SK-N-SH (cell line): ENCODE results near the gene CBLB. TPM values are rescaled to one million over a fixed set of nuclear protein-coding genes. Genes with fewer than 3 reads are reported as not detected.

Source experiments
- CTCF ChIA-PET: fragments of 300-600, 350-600 bp; formaldehyde crosslinking; extraction: SDS; loops from one replicate; lab custom pipeline; 2021; lab: Yijun Ruan, JAX
- POLR2A ChIA-PET: fragments of 350-600 bp; sonication (Branson Sonifier 250); formaldehyde crosslinking; extraction: SDS; loops from one replicate; lab custom pipeline; 2020; ENCODE audit warnings: antibody characterized with exemption, inconsistent platforms; lab: Yijun Ruan, JAX
- DNase-seq: peaks from one replicate; pipeline ENCODE4 v3.0.0; 2012
- H2AFZ ChIP-seq: fragments of 200-600 bp; sonication (generic); 2 replicates; pipeline ENCODE4 v1.8.1; 2016; ENCODE audit warnings: antibody characterized with exemption, mild to moderate bottlenecking, low read depth
- H3F3A ChIP-seq: fragments of 200-600 bp; sonication (generic); replicated peaks from 2 replicates; pipeline ENCODE3; 2016; ENCODE audit warnings: antibody characterized with exemption, mild to moderate bottlenecking; ENCODE audit not compliant: insufficient read depth
- H3K27ac ChIP-seq, 2 experiments: fragments of 200-500 bp in 1 of 2; fragments of 200-600 bp in 1 of 2; sonication (Bioruptor generic) in 1 of 2; sonication (generic), shearing (Covaris generic) in 1 of 2; 2 replicates each; pipeline versions ENCODE4 v1.5.1 to v1.6.1; 2014 to 2016; ENCODE audit warnings: low read depth in 2 of 2, inconsistent platforms in 1 of 2, low read length in 1 of 2, mild to moderate bottlenecking in 1 of 2, mixed read lengths in 1 of 2
- H3K27me3 ChIP-seq: fragments of 200-600 bp; sonication (generic), shearing (Covaris generic); 2 replicates; pipeline ENCODE4 v1.6.1; 2016; ENCODE audit warnings: mixed run types; ENCODE audit not compliant: insufficient read depth
- H3K36me3 ChIP-seq, 2 experiments: fragments of 200-500 bp in 1 of 2; fragments of 200-600 bp in 1 of 2; sonication (Bioruptor generic) in 1 of 2; sonication (generic) in 1 of 2; replicated peaks in 1 of 2; 2 replicates each; pipeline versions ENCODE3 to v1.5.1; 2014 to 2016; ENCODE audit warnings: low read length in 1 of 2, mild to moderate bottlenecking in 1 of 2; ENCODE audit not compliant: insufficient read depth in 2 of 2, control insufficient read depth in 1 of 2
- H3K4me1 ChIP-seq, 2 experiments: fragments of 200-500 bp in 1 of 2; fragments of 200-600 bp in 1 of 2; sonication (Bioruptor generic) in 1 of 2; sonication (generic), shearing (Covaris generic) in 1 of 2; 2 replicates each; pipeline versions ENCODE4 v1.5.1 to v1.6.1; 2014 to 2016; ENCODE audit warnings: low read depth in 1 of 2, low read length in 1 of 2, mixed run types in 1 of 2; ENCODE audit not compliant: insufficient read depth in 2 of 2, control insufficient read depth in 1 of 2
- H3K4me2 ChIP-seq: fragments of 200-600 bp; sonication (generic), shearing (Covaris generic); 2 replicates; pipeline ENCODE4 v1.6.1; 2017; ENCODE audit warnings: mixed run types
- H3K4me3 ChIP-seq, 2 experiments: fragments of 200-500 bp in 1 of 2; fragments of 200-600 bp in 1 of 2; sonication (Bioruptor generic) in 1 of 2; sonication (generic), shearing (Covaris generic) in 1 of 2; 2 replicates each; pipeline versions ENCODE4 v1.5.1 to v1.8.1; 2014 to 2016; ENCODE audit warnings: low read depth in 2 of 2, inconsistent platforms in 1 of 2, low read length in 1 of 2, mild to moderate bottlenecking in 1 of 2, mixed read lengths in 1 of 2, moderate library complexity in 1 of 2
- H3K79me2 ChIP-seq: fragments of 200-600 bp; sonication (generic); 2 replicates; pipeline ENCODE4 v1.8.1; 2017; ENCODE audit warnings: mild to moderate bottlenecking; ENCODE audit not compliant: insufficient read depth
- H3K9ac ChIP-seq: fragments of 200-600 bp; sonication (generic); 2 replicates; pipeline ENCODE4 v1.6.1; 2017; ENCODE audit warnings: mixed run types
- H3K9me2 ChIP-seq: fragments of 200-600 bp; sonication (generic); 2 replicates; pipeline ENCODE4 v1.6.1; 2017; ENCODE audit warnings: mixed run types
- H3K9me3 ChIP-seq: fragments of 200-600 bp; sonication (generic); 2 replicates; pipeline ENCODE4 v1.6.1; 2017; ENCODE audit warnings: mixed run types, mild to moderate bottlenecking, moderate library complexity
- H4K20me1 ChIP-seq: fragments of 200-600 bp; sonication (generic); 2 replicates; pipeline ENCODE4 v1.6.1; 2017; ENCODE audit warnings: mild to moderate bottlenecking, mixed run types; ENCODE audit not compliant: insufficient read depth
- EP300 ChIP-seq, 2 experiments: IDR thresholded peaks; 2 replicates each; pipeline versions ENCODE4 v1.4.0 to v1.6.1; 2012; ENCODE audit warnings: borderline replicate concordance in 1 of 2, low read depth in 1 of 2, low read length in 1 of 2
- FOSL2 ChIP-seq: IDR thresholded peaks from 2 replicates; pipeline ENCODE4 v1.4.0; 2012; ENCODE audit warnings: low read depth, mild to moderate bottlenecking, moderate library complexity, borderline replicate concordance
- GABPA ChIP-seq: IDR thresholded peaks from 2 replicates; pipeline ENCODE4 v1.4.0; 2012; ENCODE audit warnings: low read depth, mild to moderate bottlenecking
- GATA2 ChIP-seq: sonication (generic); formaldehyde crosslinking; IDR thresholded peaks from 2 replicates; pipeline ENCODE4 v1.5.0; 2020; ENCODE audit warnings: mild to moderate bottlenecking, missing genetic modification reagents
- JUND ChIP-seq: IDR thresholded peaks from 2 replicates; pipeline ENCODE4 v1.4.0; 2012
- NRF1 ChIP-seq: IDR thresholded peaks from 2 replicates; pipeline ENCODE4 v1.6.1; 2012; ENCODE audit warnings: low read depth, mild to moderate bottlenecking, low read length
- POLR2AphosphoS5 ChIP-seq: IDR thresholded peaks from 2 replicates; pipeline ENCODE4 v1.6.1; 2012; ENCODE audit warnings: low read depth, low read length
- RXRA ChIP-seq: IDR thresholded peaks from 2 replicates; pipeline ENCODE4 v1.4.0; 2012; ENCODE audit warnings: low read depth, mild to moderate bottlenecking, borderline replicate concordance
- SIN3A ChIP-seq: IDR thresholded peaks from 2 replicates; pipeline ENCODE4 v1.6.1; 2012; ENCODE audit warnings: low read depth, mild to moderate bottlenecking, low read length, moderate library complexity, borderline replicate concordance
- SMC3 ChIP-seq: IDR thresholded peaks from 2 replicates; pipeline ENCODE4 v1.6.1; 2012; ENCODE audit warnings: low read depth, low read length, improper control_type of control experiment
- TAF1 ChIP-seq: IDR thresholded peaks from 2 replicates; pipeline ENCODE4 v1.6.1; 2012; ENCODE audit warnings: low read depth, mild to moderate bottlenecking, low read length, moderate library complexity, borderline replicate concordance
- TCF12 ChIP-seq: IDR thresholded peaks from 2 replicates; pipeline ENCODE4 v1.4.0; 2012
- TEAD4 ChIP-seq: IDR thresholded peaks from 2 replicates; pipeline ENCODE4 v1.4.0; 2012; ENCODE audit warnings: mild to moderate bottlenecking, borderline replicate concordance; ENCODE audit not compliant: insufficient read depth
- YY1 ChIP-seq: IDR thresholded peaks from 2 replicates; pipeline ENCODE4 v1.4.0; 2012; ENCODE audit warnings: low read depth, mild to moderate bottlenecking
- WGBS: methylation state at CpG from one replicate; pipeline ENCODE4 v1.1.6; 2017; ENCODE audit warnings: low lambda C conversion rate; 5-methylcytosine and 5-hydroxymethylcytosine counted together
- polyA plus RNA-seq, 3 experiments: library from polyadenylated mRNA; depleted of rRNA; stranded (reverse); fragments of >200 nt; gene quantifications; 2 replicates each; pipeline ENCODE4 v1.2.3, GENCODE V29; 2012
- TF ChIP-seq, protein P1 (sequence below): IDR thresholded peaks from 2 replicates; pipeline ENCODE4 v1.4.0; 2012; ENCODE audit warnings: low read depth
- TF ChIP-seq, protein P2 (sequence below): fragments of 150-350 bp; IDR thresholded peaks from 2 replicates; pipeline ENCODE4 v1.6.1; 2017; ENCODE audit warnings: antibody characterized with exemption, low read length, low read depth, borderline replicate concordance
- TF ChIP-seq, protein P3 (sequence below): fragments of 200-600 bp; sonication (generic); IDR thresholded peaks from 2 replicates; pipeline ENCODE4 v1.6.1; 2017; ENCODE audit warnings: antibody characterized with exemption, mild to moderate bottlenecking, moderate library complexity
- TF ChIP-seq, protein P4 (sequence below): fragments of 150-350 bp; IDR thresholded peaks from 2 replicates; pipeline ENCODE4 v1.6.1; 2016; ENCODE audit warnings: mild to moderate bottlenecking, low read depth, low read length
- TF ChIP-seq, protein P5 (sequence below): IDR thresholded peaks from 2 replicates; pipeline ENCODE4 v1.4.0; 2012; ENCODE audit warnings: low read depth, borderline replicate concordance
- TF ChIP-seq, protein P6 (sequence below): IDR thresholded peaks from 2 replicates; pipeline ENCODE4 v1.6.1; 2012; ENCODE audit warnings: mild to moderate bottlenecking, low read depth, low read length, moderate library complexity
- TF ChIP-seq, protein P7 (sequence below): IDR thresholded peaks from 2 replicates; pipeline ENCODE4; 2012

The CBLB gene
- polyA plus RNA-seq, 1 of the 3 experiments (the other 2 are of a cell fraction), result 4.4 TPM

DNA sequence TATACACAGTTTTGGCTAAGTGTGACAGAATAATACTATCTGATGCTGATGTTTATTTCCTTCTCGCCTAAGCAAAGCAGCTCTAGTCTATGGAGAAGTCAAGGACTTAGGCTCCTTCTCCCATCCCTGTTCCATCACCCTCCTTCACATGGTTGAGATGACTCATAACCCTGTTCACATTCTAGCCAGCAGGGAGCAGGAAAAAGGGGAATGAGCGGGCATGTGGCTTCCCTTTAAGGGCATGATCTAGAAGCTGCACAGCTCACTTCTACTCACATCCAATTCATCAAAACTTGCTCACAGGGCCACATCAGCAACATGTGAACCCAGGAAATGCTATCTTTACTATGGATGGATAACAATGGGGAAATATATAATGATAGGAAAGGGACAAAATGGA, 40.9 kb downstream of the CBLB start:
- H3K27ac ChIP-seq, result peak overlapping the region in 1 of 2 experiments; percentile 50; a peak in 2 of 4 replicates
- H4K20me1 ChIP-seq, result no peaks in the 10 kb centered on the region
- H3K36me3 ChIP-seq, result peaks cover 2 to 21% of the 10 kb centered on the region in 2 experiments
- POLR2A ChIA-PET, result no interaction called here
- TF ChIP-seq, protein P1, sequence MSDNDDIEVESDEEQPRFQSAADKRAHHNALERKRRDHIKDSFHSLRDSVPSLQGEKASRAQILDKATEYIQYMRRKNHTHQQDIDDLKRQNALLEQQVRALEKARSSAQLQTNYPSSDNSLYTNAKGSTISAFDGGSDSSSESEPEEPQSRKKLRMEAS, result peak; percentile 89
- TF ChIP-seq YY1 (no peak), FOSL2 (peak; percentile 96), JUND (peak; percentile 91), GABPA (no peak), RXRA (no peak), NRF1 (no peak), TAF1 (no peak), TCF12 (peak; percentile 54; the same call in 1 of the 2 replicates), TEAD4 (no peak), POLR2AphosphoS5 (0 out of 2 replicates have a peak, but pooled peaks have one; percentile 22), SIN3A (0 out of 2 replicates have a peak, but pooled peaks have one; percentile 28), SMC3 (no peak), EP300 (IDR thresholded peaks at IDR 0.05; ENCODE audit: borderline replicate concordance in 1 of 2, low read depth in 1 of 2, low read length in 1 of 2) (peak in 1 of 2 experiments; percentile 9; a peak in 1 of 4 replicates), GATA2 (CRISPR knock-in tag) (no peak)
- TF ChIP-seq, protein P2, sequence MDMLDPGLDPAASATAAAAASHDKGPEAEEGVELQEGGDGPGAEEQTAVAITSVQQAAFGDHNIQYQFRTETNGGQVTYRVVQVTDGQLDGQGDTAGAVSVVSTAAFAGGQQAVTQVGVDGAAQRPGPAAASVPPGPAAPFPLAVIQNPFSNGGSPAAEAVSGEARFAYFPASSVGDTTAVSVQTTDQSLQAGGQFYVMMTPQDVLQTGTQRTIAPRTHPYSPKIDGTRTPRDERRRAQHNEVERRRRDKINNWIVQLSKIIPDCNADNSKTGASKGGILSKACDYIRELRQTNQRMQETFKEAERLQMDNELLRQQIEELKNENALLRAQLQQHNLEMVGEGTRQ, result no peak
- TF ChIP-seq, protein P3, sequence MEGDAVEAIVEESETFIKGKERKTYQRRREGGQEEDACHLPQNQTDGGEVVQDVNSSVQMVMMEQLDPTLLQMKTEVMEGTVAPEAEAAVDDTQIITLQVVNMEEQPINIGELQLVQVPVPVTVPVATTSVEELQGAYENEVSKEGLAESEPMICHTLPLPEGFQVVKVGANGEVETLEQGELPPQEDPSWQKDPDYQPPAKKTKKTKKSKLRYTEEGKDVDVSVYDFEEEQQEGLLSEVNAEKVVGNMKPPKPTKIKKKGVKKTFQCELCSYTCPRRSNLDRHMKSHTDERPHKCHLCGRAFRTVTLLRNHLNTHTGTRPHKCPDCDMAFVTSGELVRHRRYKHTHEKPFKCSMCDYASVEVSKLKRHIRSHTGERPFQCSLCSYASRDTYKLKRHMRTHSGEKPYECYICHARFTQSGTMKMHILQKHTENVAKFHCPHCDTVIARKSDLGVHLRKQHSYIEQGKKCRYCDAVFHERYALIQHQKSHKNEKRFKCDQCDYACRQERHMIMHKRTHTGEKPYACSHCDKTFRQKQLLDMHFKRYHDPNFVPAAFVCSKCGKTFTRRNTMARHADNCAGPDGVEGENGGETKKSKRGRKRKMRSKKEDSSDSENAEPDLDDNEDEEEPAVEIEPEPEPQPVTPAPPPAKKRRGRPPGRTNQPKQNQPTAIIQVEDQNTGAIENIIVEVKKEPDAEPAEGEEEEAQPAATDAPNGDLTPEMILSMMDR, result peak; percentile 61
- TF ChIP-seq, protein P4, sequence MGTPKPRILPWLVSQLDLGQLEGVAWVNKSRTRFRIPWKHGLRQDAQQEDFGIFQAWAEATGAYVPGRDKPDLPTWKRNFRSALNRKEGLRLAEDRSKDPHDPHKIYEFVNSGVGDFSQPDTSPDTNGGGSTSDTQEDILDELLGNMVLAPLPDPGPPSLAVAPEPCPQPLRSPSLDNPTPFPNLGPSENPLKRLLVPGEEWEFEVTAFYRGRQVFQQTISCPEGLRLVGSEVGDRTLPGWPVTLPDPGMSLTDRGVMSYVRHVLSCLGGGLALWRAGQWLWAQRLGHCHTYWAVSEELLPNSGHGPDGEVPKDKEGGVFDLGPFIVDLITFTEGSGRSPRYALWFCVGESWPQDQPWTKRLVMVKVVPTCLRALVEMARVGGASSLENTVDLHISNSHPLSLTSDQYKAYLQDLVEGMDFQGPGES, result no peak
- TF ChIP-seq, protein P5, sequence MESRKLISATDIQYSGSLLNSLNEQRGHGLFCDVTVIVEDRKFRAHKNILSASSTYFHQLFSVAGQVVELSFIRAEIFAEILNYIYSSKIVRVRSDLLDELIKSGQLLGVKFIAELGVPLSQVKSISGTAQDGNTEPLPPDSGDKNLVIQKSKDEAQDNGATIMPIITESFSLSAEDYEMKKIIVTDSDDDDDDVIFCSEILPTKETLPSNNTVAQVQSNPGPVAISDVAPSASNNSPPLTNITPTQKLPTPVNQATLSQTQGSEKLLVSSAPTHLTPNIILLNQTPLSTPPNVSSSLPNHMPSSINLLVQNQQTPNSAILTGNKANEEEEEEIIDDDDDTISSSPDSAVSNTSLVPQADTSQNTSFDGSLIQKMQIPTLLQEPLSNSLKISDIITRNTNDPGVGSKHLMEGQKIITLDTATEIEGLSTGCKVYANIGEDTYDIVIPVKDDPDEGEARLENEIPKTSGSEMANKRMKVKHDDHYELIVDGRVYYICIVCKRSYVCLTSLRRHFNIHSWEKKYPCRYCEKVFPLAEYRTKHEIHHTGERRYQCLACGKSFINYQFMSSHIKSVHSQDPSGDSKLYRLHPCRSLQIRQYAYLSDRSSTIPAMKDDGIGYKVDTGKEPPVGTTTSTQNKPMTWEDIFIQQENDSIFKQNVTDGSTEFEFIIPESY, result no peak
- TF ChIP-seq, protein P6, sequence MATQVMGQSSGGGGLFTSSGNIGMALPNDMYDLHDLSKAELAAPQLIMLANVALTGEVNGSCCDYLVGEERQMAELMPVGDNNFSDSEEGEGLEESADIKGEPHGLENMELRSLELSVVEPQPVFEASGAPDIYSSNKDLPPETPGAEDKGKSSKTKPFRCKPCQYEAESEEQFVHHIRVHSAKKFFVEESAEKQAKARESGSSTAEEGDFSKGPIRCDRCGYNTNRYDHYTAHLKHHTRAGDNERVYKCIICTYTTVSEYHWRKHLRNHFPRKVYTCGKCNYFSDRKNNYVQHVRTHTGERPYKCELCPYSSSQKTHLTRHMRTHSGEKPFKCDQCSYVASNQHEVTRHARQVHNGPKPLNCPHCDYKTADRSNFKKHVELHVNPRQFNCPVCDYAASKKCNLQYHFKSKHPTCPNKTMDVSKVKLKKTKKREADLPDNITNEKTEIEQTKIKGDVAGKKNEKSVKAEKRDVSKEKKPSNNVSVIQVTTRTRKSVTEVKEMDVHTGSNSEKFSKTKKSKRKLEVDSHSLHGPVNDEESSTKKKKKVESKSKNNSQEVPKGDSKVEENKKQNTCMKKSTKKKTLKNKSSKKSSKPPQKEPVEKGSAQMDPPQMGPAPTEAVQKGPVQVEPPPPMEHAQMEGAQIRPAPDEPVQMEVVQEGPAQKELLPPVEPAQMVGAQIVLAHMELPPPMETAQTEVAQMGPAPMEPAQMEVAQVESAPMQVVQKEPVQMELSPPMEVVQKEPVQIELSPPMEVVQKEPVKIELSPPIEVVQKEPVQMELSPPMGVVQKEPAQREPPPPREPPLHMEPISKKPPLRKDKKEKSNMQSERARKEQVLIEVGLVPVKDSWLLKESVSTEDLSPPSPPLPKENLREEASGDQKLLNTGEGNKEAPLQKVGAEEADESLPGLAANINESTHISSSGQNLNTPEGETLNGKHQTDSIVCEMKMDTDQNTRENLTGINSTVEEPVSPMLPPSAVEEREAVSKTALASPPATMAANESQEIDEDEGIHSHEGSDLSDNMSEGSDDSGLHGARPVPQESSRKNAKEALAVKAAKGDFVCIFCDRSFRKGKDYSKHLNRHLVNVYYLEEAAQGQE, result no peak; the same call in 1 of the 2 replicates
- TF ChIP-seq, protein P7, sequence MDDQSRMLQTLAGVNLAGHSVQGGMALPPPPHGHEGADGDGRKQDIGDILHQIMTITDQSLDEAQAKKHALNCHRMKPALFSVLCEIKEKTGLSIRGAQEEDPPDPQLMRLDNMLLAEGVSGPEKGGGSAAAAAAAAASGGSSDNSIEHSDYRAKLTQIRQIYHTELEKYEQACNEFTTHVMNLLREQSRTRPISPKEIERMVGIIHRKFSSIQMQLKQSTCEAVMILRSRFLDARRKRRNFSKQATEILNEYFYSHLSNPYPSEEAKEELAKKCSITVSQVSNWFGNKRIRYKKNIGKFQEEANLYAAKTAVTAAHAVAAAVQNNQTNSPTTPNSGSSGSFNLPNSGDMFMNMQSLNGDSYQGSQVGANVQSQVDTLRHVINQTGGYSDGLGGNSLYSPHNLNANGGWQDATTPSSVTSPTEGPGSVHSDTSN, result peak; percentile 53
- H3K9me2 ChIP-seq, result no peaks in the 10 kb centered on the region
- no peak overlapping the region for H3K9ac ChIP-seq
- H3K9me3 ChIP-seq, result no peaks in the 10 kb centered on the region
- H3K4me1 ChIP-seq, result peaks cover 0 to 28% of the 10 kb centered on the region in 2 experiments; a peak in 2 of 4 replicates
- no peaks in the 10 kb centered on the region for H3K27me3 ChIP-seq
- DNase-seq, result peak; percentile 5
- no peak overlapping the region for H3K4me2 ChIP-seq
- peaks cover 43% of the 10 kb centered on the region for H3K79me2 ChIP-seq
- peaks cover 16% of the 10 kb centered on the region for H3F3A ChIP-seq
- no peak overlapping the region for H3K4me3 ChIP-seq
- no peak overlapping the region for H2AFZ ChIP-seq
- CTCF ChIA-PET, result no interaction called here
- 55% methylated on average over 2 of the region's 2 CpGs for WGBS
